ENCODE measurements around the gene ADGRF5. TPM values are rescaled to one million over a fixed set of nuclear protein-coding genes. Genes with fewer than 3 reads are reported as not detected.

The ADGRF5 gene
- total RNA-seq, 1 experiment from 2014 or later = 40.0 TPM

DNA sequence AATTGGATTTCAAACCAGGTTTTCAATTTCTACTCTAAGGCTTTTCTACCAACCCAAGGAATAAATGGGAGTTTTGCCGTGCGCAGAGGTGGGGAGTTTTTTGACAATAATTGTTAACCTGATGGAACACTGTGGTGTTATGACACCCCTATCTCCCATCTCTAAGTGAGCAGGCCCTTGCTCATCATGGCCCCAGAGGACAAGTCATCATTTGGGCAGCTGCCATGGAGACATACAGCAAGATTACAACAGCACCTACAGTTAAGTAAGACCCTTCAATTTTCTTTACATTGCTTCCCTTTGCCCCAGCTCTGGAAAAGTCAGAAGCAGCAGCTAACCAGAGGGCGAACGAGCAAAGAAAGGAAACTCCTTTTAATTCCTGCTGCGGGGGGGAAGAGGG lies 54.3 kb downstream of the ADGRF5 start:
- no peak for TF ChIP-seq EZH2 (IDR thresholded peaks at IDR 0.05; ENCODE audit: low read depth)
- TF ChIP-seq, protein P1, sequence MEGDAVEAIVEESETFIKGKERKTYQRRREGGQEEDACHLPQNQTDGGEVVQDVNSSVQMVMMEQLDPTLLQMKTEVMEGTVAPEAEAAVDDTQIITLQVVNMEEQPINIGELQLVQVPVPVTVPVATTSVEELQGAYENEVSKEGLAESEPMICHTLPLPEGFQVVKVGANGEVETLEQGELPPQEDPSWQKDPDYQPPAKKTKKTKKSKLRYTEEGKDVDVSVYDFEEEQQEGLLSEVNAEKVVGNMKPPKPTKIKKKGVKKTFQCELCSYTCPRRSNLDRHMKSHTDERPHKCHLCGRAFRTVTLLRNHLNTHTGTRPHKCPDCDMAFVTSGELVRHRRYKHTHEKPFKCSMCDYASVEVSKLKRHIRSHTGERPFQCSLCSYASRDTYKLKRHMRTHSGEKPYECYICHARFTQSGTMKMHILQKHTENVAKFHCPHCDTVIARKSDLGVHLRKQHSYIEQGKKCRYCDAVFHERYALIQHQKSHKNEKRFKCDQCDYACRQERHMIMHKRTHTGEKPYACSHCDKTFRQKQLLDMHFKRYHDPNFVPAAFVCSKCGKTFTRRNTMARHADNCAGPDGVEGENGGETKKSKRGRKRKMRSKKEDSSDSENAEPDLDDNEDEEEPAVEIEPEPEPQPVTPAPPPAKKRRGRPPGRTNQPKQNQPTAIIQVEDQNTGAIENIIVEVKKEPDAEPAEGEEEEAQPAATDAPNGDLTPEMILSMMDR (conservative IDR thresholded peaks at IDR 0.05) = no peak

DNA sequence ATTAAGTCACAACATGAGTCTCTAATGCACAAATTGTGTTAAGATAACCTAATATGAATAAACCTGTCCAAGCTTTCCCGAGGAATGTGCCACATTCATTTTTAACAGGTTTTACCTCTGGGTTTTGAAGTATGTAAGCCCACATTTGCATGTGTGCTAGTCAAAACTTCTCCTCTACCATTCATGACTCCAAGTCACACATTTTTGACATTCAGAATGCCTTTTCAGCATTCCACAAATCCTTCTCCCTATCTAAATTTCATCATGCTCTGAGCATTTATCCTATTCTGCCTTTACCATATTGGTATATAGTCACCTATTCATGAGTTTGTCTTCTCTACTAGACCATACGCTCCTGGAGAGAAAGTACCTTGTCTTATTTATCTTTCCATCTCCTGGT lies 56.5 kb downstream of the ADGRF5 start:
- Histone ChIP-seq H3K4me1 (replicated peaks; ENCODE audit: insufficient read depth) (no peaks in the 10 kb centered on the region), H3K36me3 (ENCODE audit: low read depth) (peaks cover 83% of the 10 kb centered on the region), H2AFZ (no peak overlapping the region), H4K20me1 (ENCODE audit: insufficient read depth) (no peaks in the 10 kb centered on the region), H3K9me2 (ENCODE audit: insufficient read depth) (no peaks in the 10 kb centered on the region), H3K4me2 (no peak overlapping the region), H3K27me3 (ENCODE audit: insufficient read depth, low read depth) (no peaks in the 10 kb centered on the region), H3K79me2 (ENCODE audit: low read depth) (no peaks in the 10 kb centered on the region), H3K9me3 (ENCODE audit: insufficient read depth, low read depth) (no peaks in the 10 kb centered on the region), H3F3A (ENCODE audit: insufficient read depth, low read depth) (peaks cover 18% of the 10 kb centered on the region; the same call in 1 of the 2 replicates), H3K4me3 (no peak overlapping the region), H3K27ac (no peak overlapping the region)
- DNase-seq = no peak
- TF ChIP-seq EZH2 (IDR thresholded peaks at IDR 0.05; ENCODE audit: low read depth) = no peak
- TF ChIP-seq, protein P1 (conservative IDR thresholded peaks at IDR 0.05) = no peak
- ChIA-PET POLR2A (ENCODE audit: unreplicated experiment) (no interaction called here), CTCF (no interaction called here)
- intact Hi-C loops (cut with micrococcal nuclease; ENCODE audit: unreplicated experiment) = no loop called here
- no TSS peak for BruUV-seq (replicated peaks)

More for the DNA sequence above, 54.3 kb downstream of the ADGRF5 start:
- ChIA-PET CTCF (no interaction called here), POLR2A (ENCODE audit: unreplicated experiment) (interaction anchor here (0.5 kb wide), 1 partner anchor 132 kb away, joined by 4 read pairs; no protein-coding TSS in a partner anchor)
- Histone ChIP-seq H3K79me2 (ENCODE audit: low read depth) (no peaks in the 10 kb centered on the region), H3K27ac (no peak overlapping the region), H3K4me2 (no peak overlapping the region), H4K20me1 (ENCODE audit: insufficient read depth) (no peaks in the 10 kb centered on the region), H3K27me3 (ENCODE audit: insufficient read depth, low read depth) (no peaks in the 10 kb centered on the region), H3K4me3 (no peak overlapping the region), H3K4me1 (replicated peaks; ENCODE audit: insufficient read depth) (no peaks in the 10 kb centered on the region), H2AFZ (no peak overlapping the region), H3K9me2 (ENCODE audit: insufficient read depth) (no peaks in the 10 kb centered on the region), H3F3A (ENCODE audit: insufficient read depth, low read depth) (peaks cover 10% of the 10 kb centered on the region; the same call in 1 of the 2 replicates), H3K9me3 (ENCODE audit: insufficient read depth, low read depth) (no peaks in the 10 kb centered on the region), H3K36me3 (ENCODE audit: low read depth) (peaks cover 88% of the 10 kb centered on the region)
- no peak for DNase-seq
- no TSS peak for BruUV-seq (replicated peaks)
- intact Hi-C loops (cut with micrococcal nuclease; ENCODE audit: unreplicated experiment) = no loop called here

DNA sequence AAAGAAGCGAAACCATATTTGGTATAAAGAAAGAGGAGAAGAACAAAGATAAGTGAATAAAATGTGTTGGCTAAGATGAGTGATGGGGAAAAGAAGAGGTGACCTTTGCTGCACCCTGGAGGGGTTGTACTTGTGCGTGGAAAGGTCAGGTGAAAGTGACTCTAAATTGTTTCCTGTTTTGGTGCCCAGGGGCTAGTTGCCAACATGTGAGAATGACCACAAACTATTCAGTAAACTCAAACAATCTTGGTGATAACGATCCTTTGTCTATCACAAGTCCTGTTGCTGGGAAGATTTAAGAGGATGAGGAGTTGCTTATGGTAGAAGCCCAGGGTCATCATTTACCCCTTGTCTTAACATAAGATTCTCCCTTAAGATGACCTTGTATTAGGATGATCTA lies 57.9 kb downstream of the ADGRF5 start:
- Histone ChIP-seq H3K4me1 (replicated peaks; ENCODE audit: insufficient read depth) (no peaks in the 10 kb centered on the region), H3K9me3 (ENCODE audit: insufficient read depth, low read depth) (no peaks in the 10 kb centered on the region), H2AFZ (no peak overlapping the region), H3K27me3 (ENCODE audit: insufficient read depth, low read depth) (no peaks in the 10 kb centered on the region), H3K4me3 (no peak overlapping the region), H3K4me2 (no peak overlapping the region), H4K20me1 (ENCODE audit: insufficient read depth) (no peaks in the 10 kb centered on the region), H3F3A (ENCODE audit: insufficient read depth, low read depth) (peaks cover 13% of the 10 kb centered on the region; the same call in 1 of the 2 replicates), H3K27ac (no peak overlapping the region), H3K79me2 (ENCODE audit: low read depth) (no peaks in the 10 kb centered on the region), H3K36me3 (ENCODE audit: low read depth) (peaks cover 73% of the 10 kb centered on the region), H3K9me2 (ENCODE audit: insufficient read depth) (no peaks in the 10 kb centered on the region)
- POLR2A ChIA-PET (ENCODE audit: unreplicated experiment) = no interaction called here
- TF ChIP-seq, protein P1 (conservative IDR thresholded peaks at IDR 0.05) = no peak
- TF ChIP-seq EZH2 (IDR thresholded peaks at IDR 0.05; ENCODE audit: low read depth) = no peak
- DNase-seq = no peak
- CTCF ChIA-PET = no interaction called here
- intact Hi-C loops (cut with micrococcal nuclease; ENCODE audit: unreplicated experiment) = no loop called here
- BruUV-seq (replicated peaks) = no TSS peak
